DMS 273 (cell line): ENCODE data around the gene TRIO.
"Not testable (repeated sequence)": the region's sequence is repeated elsewhere in the genome, so short reads cannot be mapped to it uniquely, and the experiment has no call there.

Source experiments
- DNase-seq: peaks from one replicate; lab custom pipeline; 2025; ENCODE audit not compliant: unreplicated experiment; lab: John Stamatoyannopoulos, UW

TRIO gene

DNA sequence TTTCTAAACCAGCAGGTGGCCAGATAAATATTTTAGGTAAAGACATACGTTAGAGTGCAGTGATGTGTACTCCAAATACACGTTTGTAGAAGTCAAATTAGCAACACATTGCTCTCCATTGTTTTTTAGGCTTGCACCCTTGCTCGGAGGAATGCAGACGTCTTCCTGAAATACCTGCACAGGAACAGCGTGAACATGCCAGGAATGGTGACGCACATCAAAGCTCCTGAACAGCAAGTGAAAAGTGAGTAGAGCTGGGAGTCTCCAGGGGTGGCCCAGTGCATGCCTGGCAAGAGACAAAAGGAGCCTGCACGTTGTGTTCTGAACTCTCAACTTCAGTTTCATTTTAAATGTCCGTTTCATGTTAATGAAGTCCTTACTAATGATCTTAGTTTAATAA lies 231.0 kb downstream of the TRIO start:
- DNase-seq = no peak

DNA sequence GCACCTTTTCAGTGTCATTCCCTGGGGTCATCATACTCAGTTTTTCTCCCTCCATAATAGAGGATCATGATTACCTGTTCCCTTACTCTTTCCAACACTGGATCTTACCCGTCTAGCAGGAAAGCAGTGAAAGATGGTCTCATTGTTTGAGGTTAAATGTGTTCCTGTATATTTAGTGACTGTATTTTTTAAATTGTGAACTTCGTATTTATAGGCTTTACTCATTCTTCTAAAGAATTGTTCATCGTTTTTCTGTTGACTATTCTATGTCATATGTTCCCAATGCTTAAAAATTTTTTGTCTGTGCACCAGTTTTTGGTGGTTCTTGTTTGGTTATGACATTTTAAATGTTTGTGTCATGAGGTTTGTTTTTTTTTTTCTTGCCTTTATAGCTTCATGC lies 233.6 kb downstream of the TRIO start:
- no peak for DNase-seq

DNA sequence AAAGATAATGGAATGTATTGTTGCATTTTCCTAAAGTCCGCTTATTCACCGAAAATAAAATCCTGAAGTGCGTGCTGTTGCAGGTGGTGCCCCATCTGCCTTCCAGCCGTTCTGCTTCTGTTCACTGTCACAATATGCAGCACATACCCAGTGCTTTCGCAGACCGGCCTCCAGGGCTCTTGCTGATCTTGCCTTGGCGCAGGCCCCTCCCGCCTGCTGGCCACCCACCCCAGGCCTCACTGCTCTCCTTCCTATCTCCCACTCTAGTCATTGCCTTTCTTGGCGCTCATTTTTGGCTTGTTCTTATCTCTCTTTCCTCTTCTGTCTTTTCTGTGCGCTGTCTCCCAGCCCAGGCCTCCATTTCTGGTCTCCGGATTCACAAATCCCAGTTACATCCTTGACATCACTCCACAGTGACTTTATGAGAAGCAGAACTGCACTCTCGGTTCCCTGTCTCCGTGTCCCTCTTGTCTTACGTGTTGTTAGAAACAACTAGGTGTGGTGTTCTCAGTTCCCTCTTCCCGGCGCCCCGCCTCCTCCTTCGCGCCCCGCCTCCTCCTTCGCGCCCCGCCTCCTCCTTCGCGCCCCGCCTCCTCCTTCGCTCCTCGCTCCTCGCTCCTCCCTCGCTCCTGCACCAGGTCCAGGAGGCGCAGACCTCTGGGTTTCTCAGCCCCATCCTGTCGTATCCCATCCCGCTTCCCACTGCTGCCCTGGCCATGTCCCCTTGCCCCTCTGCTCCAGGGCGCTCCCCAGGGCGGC lies 236.8 kb downstream of the TRIO start:
- DNase-seq = no peak

DNA sequence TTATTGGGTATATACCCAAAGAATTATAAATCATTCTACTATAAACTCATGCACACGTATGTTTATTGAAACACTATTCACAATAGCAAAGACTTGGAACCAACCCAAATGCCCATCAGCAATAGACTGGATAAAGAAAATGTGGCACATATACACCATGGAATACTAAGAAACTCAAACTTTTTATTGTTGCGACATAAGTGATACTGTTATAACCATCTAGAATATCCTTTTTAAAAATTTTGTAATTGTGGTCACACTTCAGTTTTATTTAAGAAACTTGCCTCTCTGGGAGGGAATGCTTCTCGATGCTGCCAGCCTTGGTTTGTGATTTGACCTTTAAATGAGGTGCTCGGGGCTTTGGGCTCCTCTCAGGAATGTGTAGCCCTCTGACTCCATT lies 237.6 kb downstream of the TRIO start:
- DNase-seq = no peak

DNA sequence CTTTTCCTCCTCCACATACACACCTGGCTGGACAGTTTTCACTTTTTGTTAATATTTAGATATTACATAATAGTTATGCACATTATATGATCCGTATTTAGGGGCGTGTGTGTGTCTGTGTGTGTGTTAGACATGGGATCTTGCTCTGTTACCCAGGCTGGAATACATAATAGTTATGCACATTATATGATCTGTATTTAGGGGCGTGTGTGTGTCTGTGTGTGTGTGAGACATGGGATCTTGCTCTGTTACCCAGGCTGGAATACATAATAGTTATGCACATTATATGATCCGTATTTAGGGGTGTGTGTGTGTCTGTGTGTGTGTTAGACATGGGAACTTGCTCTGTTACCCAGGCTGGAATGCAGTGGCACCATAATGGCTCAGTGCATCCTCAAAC lies 239.5 kb downstream of the TRIO start:
- no peak for DNase-seq

DNA sequence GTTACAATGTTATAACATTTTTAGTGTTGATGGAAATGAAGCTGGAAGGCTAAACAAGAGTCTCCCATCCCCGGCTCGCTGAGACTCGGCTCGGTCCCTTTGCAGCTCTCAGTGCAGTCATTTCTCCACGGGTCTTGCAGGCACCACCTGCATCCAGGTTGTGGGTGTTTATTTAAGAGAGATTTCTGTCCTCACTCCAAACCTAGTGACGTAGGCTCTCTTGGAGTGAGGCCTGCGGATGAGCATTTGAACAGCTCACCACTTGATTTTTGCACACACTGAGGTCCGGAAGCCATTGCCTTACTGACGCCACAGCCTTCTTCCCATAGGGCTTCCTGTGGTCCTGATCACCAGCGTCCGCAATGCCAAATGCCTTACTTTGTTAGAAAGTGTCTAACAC lies 240.8 kb downstream of the TRIO start:
- no peak for DNase-seq

DNA sequence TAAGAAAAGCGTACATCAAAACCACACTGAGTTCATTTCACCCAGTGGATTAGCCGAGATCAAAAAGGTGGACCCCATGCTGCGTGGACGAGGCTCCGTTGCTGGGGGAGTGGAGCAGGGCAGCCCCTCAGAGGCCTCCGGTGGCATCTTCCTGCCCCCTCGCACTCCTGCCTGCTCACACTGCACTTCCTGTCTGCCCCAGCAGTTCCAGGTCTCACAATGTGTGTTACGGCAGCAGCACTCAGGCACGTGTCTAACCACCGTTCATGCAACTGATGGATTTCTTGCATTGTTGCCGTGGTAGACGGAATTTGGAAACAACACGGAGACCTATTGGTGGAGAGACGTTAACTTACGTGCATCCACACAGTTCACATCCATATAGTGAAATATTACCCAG lies 241.9 kb downstream of the TRIO start:
- DNase-seq = no peak

DNA sequence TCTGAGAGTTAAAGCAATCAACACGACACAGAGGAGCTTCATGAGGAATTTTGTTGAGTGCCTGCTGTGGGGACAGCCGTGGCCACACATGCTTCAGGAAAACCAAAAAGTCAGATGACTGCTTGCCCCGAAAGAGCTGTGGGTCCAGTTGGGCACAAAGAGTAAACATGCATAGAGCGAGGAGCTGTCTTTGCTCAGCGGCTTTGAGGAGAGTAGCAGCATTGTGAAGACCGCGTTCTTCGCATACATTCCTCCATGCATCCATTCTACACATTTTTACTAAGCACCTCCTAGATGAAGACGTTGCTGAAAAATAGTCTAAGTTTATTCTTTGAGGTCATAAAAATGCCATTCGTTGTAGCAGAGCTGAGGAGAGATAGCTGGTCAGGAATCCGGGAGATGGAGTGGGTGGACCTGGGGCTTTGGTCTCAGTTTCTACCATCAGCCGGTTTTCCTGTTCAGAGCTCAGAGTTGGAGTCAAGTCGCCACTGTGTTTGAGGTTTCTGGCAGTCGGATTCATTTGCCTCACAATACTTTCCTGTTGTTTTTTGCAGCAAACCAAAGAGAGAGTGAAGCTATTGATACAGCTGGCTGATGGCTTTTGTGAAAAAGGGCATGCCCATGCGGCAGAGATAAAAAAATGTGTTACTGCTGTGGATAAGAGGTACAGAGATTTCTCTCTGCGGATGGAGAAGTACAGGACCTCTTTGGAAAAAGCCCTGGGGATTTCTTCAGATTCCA lies 243.9 kb downstream of the TRIO start:
- DNase-seq = no peak

DNA sequence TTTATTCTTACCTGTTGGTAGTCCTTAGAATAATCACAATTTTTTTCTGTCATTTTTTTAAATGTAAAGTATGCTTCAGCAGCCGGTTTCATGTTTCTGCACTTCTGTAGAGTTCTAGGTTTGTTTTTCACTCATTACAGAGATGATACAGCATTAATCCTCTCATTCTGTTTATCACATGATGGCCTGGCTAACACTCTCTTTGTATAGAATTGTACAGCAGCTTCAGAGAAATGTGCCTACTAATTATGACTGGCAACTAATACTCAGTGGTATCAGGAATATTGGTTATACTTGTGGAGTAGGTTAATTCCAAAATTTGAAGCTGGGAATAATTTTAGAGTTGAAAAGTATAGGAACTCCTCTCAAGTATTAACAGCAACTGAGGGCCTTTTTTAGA lies 245.6 kb downstream of the TRIO start:
- no peak for DNase-seq

DNA sequence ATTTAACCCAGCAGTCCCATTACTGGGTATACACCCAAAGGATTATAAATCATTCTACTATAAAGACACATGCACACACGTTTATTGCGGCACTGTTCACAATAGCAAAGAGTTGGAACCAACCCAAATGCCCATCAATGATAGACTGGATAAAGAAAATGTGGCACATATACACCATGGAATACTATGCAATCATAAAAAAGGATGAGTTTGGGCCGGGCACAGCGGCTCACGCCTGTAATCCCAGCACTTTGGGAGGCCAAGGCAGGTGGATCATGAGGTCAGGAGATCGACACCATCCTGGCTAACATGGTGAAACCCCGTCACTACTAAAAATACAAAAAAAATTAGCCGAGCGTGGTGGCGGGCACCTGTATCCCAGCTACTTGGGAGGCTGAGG lies 249.4 kb downstream of the TRIO start:
- DNase-seq = not testable (repeated sequence)

DNA sequence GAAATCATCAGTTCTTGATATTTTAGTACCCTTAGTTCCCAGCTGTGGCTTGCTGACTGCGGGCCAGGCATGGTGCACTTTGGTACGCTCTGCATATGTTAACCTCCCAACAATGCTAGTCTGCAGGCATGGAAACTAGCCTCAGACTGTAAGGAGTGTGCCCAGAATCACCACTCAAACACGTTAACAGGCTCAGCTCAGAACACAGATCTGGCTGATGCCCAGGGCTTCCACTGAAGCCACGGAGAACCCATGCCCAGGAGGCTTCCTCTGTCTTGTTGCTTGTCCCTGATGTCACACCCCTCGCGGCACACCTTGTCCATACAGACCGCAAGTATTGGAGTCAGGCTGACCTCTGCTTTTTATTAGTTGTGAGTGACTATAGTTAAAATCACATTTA lies 251.2 kb downstream of the TRIO start:
- no peak for DNase-seq

DNA sequence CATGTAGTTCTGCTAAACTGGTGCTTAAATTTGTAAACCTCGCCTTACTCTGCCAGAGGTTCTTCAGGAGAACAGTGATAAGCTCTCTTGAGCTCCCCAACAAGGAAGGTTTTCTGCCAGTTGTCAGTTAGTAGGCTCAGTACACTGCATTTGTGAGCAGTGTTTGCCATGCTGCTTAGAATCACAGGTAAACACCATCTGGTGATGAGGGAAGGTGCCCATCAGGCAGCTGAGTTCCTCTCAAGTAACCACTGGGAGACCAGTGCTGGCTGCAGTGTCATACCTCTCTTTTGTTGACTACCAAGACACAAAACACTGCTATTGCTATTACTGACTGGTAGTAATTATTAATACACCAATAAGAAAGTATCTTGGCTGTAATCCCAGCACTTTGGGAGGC lies 252.3 kb downstream of the TRIO start:
- peak; percentile 30 for DNase-seq

DNA sequence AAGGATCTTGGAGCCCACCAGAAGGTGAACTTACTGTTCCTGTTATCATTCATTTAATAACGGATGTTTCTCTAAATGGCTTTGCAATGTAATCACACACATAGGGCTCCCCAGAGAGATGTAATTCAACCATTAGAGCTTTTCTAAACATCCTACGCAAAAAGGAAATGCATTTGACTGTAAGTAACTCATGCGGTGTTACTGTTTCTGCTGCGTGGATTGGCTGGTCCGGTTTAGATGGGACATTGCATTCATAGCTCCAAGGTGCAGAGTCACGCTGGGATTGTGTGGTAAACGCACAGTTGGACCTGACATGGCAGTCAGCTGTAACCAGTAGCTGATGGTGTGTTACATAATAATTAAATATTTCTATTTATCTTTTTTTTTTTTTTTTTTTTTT lies 252.9 kb downstream of the TRIO start:
- DNase-seq = no peak

DNA sequence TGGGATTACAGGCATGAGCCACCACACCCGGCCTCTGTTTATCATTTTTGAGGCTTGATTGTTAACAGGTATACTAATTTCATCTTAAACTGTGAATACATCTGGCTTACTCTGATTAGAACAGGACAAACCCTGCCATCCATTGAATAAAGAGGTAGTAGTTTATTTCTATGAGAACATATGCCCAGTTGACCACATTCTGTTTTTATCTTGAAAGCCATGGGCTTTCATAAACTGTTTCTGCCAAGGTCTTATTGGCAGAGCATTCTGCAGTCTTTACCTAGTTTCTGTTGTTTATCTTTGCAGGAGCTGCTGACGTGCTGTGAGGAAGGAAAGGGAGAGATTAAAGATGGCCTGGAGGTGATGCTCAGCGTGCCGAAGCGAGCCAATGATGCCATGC lies 253.6 kb downstream of the TRIO start:
- no peak for DNase-seq

DNA sequence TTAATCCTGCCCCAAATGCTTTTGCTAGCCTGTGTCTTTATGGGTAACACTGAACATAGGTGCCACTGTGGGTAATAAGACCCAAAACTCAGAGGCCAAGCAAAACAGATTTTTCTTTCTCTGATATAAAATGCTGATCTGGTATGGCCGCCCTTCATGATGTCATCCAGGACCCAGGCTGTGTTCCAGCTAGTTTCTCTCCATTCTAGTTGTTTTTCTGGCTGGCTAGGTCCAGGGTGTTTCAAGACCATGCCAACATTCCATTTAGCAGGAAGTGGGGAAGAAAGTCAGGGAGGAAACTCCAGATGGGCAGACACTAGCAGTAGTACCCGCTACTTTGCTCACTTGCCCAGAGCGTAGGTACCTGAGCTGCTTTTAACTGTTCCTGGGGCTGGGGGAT lies 254.6 kb downstream of the TRIO start:
- no peak for DNase-seq

DNA sequence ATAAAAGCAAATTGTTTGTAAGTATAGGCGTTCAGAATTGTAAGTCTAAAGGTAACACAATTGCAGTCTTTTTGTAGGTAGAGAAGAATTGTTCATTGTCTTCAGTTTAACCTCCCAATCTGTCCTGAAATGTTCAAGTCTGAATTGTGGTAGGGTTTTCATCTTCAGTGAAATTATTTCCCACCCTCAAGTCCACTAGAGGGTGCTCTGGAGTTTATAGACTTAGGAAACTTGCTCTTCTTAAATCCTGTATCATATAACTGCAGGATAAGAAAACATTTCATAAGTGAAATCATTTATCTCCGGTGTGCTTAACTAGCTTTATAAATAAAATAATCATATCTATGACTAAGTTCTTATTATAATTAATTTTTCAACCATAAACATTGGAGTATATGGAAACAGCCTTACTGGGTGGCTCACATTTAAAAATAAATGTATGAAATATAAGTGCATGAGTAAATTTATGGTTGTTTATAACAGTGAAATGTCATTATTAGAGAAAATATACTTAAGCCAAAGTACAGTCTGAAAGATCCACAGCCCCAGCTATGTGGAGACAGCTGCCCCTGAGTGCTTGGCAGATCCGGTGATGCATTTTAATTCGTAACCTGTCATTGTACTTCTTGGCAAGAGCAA lies 256.0 kb downstream of the TRIO start:
- DNase-seq = peak; percentile 64

DNA sequence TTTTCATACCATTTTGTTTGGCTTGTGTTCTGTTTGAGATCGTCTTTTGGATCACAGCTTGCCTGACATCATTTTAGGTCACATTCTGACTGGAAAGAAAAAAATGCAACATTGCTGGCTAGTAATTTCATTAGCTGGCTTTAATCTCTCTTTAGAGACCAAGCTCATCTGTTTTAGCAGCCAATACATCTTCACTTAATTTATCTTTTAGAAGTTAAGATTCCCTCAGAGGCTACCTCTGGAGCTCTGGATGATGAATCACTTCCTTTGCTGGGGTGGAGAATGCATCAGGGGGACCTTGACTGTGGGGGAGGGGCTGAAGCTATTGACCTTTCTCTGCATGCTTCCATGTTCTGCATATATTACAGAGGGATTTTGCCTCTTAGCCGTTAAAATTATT lies 256.9 kb downstream of the TRIO start:
- no peak for DNase-seq

DNA sequence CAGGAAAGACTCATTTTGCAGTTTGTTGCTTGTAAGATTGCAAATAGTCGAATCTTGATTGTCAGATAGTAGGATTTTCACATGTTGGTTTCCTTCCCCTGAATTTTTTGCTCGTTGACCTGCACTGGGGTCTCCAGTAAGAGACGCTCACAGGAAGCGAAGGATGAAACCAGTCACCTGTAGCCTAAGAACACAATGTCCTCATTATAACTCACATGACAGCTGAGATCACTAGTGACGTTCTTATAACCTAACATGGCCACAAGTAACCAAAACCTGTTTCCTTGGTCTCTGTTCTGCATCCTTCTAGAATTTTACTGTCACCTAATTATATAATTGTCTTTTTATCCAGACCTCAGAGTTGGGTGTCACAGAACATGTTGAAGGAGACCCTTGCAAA lies 257.5 kb downstream of the TRIO start:
- no peak for DNase-seq

DNA sequence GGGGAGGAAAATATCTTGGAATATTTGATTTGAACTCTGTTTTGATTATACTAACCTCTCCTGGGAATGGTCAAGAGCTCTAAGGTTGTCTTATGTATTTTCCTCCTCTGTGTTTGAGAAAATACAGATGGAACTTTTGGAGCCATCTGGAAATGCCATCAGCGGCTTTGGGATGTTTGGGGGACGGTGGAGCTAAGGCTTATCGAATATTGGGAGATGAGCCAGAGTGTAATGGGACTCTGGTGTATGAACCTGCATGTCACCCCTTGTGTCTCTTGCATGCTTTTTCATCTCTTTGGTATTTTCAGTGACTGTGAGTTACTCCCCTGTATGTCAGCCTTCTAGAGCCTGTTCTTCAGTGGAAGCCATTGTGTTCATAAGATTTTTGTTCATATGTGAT lies 258.5 kb downstream of the TRIO start:
- no peak for DNase-seq

DNA sequence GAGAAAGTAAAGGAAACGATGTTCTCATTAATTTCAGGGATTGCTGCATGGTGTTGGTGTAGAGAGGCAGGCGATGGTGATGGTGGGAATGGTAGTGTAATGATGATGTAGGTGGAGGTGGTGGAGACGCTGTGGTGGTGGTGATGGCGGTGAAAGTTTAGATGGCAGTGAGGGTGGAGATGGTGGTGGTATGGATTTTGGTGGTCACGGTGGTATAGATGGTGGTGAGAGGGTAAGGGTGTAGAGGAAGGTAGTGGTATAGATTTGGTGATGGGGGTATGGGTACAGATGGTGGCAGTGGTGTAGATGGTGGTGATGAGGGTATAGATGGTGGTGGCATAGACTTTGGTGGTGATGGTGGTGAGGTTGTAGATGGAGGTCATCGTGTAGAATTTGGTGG lies 259.3 kb downstream of the TRIO start:
- no peak for DNase-seq

DNA sequence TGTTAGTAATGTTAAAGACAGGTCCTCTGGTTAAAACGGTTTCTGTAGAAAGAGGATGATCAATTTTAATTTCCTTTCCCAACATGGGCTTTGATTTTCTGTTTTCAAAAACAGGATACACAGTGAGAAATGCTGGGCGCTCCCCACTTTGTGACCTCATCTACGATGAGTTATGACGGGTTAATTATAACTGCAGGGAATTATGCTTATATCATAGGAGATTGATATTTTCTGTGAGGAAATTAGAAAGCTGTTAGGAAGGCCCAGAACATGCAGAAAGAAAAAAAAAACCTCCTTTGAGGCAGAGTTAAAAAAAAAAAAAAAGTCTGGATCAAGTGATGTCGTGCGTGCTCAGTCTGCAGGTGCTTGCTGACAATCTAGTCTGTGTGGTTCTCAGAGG lies 261.6 kb downstream of the TRIO start:
- no peak for DNase-seq

DNA sequence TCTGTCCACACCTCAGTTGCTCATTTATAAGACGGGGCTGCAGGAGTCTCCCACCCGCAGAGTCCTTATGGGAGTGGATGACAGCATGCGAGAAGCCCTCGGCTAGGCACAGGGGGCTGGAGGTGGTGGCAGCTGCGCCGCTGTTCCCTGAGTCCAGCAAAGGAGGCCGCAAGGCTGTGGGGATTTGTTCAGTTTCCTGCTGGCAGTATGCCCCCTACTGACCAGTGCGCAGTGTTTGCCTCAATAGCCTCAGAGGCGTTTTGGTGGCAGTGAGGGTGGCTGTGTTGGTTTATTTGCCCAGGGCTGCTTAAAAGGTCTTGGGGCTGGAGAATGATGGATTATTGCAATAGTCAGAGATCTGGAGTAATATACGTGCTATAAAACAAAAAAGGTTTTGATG lies 262.1 kb downstream of the TRIO start:
- DNase-seq = peak; percentile 15
